ENCODE measurements around the gene ARID2.

GRCh38 chr12:45781080-45781479 lies 51.6 kb downstream of the ARID2 start:
- no peak for TF ChIP-seq CTCF (IDR thresholded peaks at IDR 0.05)
- TF ChIP-seq POLR2A (IDR thresholded peaks at IDR 0.05), result no peak
